A673 (cell line): ENCODE results near the gene LAD1.

ENCODE experiments used
- CTCF ChIP-seq: fragments of 300-800, 200-600 bp; sonication (generic); conservative IDR thresholded peaks from 2 replicates; pipeline ENCODE4 v1.5.1; 2017; ENCODE audit warnings: low read depth, mild to moderate bottlenecking, antibody characterized with exemption, low read length, moderate library complexity, mixed read lengths
- EZH2 ChIP-seq: fragments of 200-600 bp; sonication (generic); IDR thresholded peaks from 2 replicates; pipeline ENCODE4 v1.6.1; 2017; ENCODE audit warnings: borderline replicate concordance, low read depth, mild to moderate bottlenecking, mixed read lengths, antibody characterized with exemption, low read length; ENCODE audit not compliant: poor library complexity, severe bottlenecking

GRCh38 chr1:201394591-201394990 lies 4.5 kb downstream of the LAD1 start:
- TF ChIP-seq CTCF (no peak), EZH2 (no peak)
